ENCODE measurements around the gene ABCC1. TPM values are rescaled to one million over a fixed set of nuclear protein-coding genes. Genes with fewer than 3 reads are reported as not detected.
A peak's percentile ranks its signal among the peaks of the same experiment; 100 is the strongest.

Gene ABCC1
- total and polyA plus RNA-seq, 2 experiments from 2014 or later = 7.0 to 9.3 TPM

DNA sequence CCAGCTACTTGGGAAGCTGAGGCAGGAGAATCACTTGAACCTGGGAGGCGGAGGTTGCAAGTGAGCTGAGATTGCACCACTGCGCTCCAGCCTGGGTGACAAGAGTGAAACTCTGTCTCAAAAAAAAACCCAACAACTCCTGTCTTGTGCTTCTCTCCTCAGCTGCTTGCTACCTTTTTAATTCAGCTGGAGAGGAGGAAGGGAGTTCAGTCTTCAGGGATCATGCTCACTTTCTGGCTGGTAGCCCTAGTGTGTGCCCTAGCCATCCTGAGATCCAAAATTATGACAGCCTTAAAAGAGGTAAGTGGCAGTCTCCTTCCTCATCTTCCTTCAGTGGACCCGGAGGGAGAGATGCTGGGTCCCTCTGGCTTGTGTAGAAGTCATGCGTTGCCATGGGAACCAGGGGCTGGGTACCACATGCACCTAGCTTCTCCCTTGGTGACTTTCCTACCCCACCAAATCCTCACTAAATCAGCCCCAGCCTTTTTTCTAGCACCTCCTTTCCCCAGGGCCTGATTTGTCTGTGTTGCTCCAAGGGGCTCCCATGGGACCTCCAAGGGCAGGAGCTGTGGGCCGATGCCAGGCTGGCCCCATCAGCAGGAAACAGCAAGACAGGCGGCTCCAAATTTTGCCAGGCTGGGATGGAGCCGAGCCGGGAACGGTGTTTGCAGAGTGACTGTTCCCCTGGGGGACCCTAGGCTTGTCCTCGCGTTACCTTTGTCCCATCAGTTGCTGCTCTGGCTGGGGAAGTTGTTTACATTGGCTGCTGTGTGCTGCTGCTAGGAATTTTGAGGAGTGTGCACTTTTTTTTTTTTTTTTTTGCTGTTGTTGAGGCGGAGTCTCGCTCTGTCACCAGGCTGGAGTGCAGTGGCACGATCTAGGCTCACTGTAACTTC is 65.2 kb downstream of the ABCC1 start:
- no peak overlapping the region for H2AFZ ChIP-seq
- no peaks in the 10 kb centered on the region for H3K79me2 ChIP-seq
- H3K4me1 ChIP-seq (ENCODE audit: insufficient read depth) = no peaks in the 10 kb centered on the region
- H3K27ac ChIP-seq = no peak overlapping the region
- no peaks in the 10 kb centered on the region for H3K9me3 ChIP-seq (ENCODE audit: low read depth)
- H3K4me2 ChIP-seq = no peak overlapping the region
- no peaks in the 10 kb centered on the region for H4K20me1 ChIP-seq (ENCODE audit: insufficient read depth, poor library complexity, severe bottlenecking)
- peak; percentile 33 for DNase-seq (ENCODE audit: low spot score)
- no peaks in the 10 kb centered on the region for H3K27me3 ChIP-seq
- TF ChIP-seq CTCF (IDR thresholded peaks at IDR 0.05; ENCODE audit: poor library complexity) = no peak
- no peak for TF ChIP-seq EZH2phosphoT487 (IDR thresholded peaks at IDR 0.05; ENCODE audit: low read depth, severe bottlenecking, unreplicated experiment)
- no peak for TF ChIP-seq EZH2 (IDR thresholded peaks at IDR 0.05; ENCODE audit: borderline replicate concordance)
- no peak overlapping the region for H3K4me3 ChIP-seq
- H3K36me3 ChIP-seq (replicated peaks; ENCODE audit: insufficient read depth, low read depth) = no peaks in the 10 kb centered on the region
- H3K9me2 ChIP-seq (replicated peaks; ENCODE audit: insufficient read depth) = no peaks in the 10 kb centered on the region
- 61% methylated on average over 14 of the region's 14 CpGs for WGBS (ENCODE audit: low lambda C conversion rate, missing lambda C conversion rate)

GRCh38 chr16:16015849-16016248 is 66.4 kb downstream of the ABCC1 start:
- 95% methylated on average over 8 of the region's 8 CpGs for WGBS (ENCODE audit: low lambda C conversion rate, missing lambda C conversion rate)
- no peak overlapping the region for H3K4me2 ChIP-seq
- H3K27ac ChIP-seq = no peak overlapping the region

DNA sequence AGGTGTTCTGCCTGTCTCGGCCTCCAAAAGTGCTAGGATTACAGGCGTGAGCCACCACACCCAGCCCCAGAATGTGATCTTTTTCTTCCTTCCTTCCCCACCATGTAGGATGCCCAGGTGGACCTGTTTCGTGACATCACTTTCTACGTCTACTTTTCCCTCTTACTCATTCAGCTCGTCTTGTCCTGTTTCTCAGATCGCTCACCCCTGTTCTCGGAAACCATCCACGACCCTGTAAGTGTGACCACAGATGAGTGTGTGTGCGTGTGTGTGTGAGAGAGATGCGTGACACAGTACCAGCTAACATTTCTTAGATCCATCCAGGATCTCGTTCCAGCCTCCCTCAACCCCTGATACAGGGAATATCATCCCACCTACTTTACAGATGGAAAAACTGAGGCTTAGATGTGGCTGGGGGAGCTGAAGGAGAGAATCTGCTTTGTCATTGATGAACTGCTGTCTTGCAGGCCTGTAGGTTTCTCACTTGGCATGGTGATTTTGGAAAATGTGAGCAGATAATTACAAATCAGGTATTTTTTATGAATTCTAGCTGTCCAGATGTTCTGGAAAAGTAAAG is 67.1 kb downstream of the ABCC1 start:
- H3K4me2 ChIP-seq = no peak overlapping the region
- H3K9me3 ChIP-seq (ENCODE audit: low read depth) = no peaks in the 10 kb centered on the region
- no peak for DNase-seq (ENCODE audit: low spot score)
- no peaks in the 10 kb centered on the region for H3K36me3 ChIP-seq (replicated peaks; ENCODE audit: insufficient read depth, low read depth)
- H3K4me3 ChIP-seq = no peak overlapping the region
- no peaks in the 10 kb centered on the region for H3K27me3 ChIP-seq
- no peak overlapping the region for H2AFZ ChIP-seq
- WGBS (ENCODE audit: low lambda C conversion rate, missing lambda C conversion rate) = 97% methylated on average over 11 of the region's 11 CpGs
- peaks cover under 1% of the 10 kb centered on the region for H3K4me1 ChIP-seq (ENCODE audit: insufficient read depth)
- no peaks in the 10 kb centered on the region for H3K9me2 ChIP-seq (replicated peaks; ENCODE audit: insufficient read depth)
- no peaks in the 10 kb centered on the region for H4K20me1 ChIP-seq (ENCODE audit: insufficient read depth, poor library complexity, severe bottlenecking)
- TF ChIP-seq EZH2 (IDR thresholded peaks at IDR 0.05; ENCODE audit: borderline replicate concordance) = no peak
- TF ChIP-seq CTCF (IDR thresholded peaks at IDR 0.05; ENCODE audit: poor library complexity) = no peak
- no peak for TF ChIP-seq EZH2phosphoT487 (IDR thresholded peaks at IDR 0.05; ENCODE audit: low read depth, severe bottlenecking, unreplicated experiment)
- no peaks in the 10 kb centered on the region for H3K79me2 ChIP-seq
- H3K27ac ChIP-seq = no peak overlapping the region

More at GRCh38 chr16:16015849-16016248, 66.4 kb downstream of the ABCC1 start:
- Histone ChIP-seq H4K20me1 (ENCODE audit: insufficient read depth, poor library complexity, severe bottlenecking) (no peaks in the 10 kb centered on the region), H2AFZ (no peak overlapping the region), H3K4me3 (no peak overlapping the region), H3K9me3 (ENCODE audit: low read depth) (no peaks in the 10 kb centered on the region), H3K4me1 (ENCODE audit: insufficient read depth) (no peaks in the 10 kb centered on the region), H3K36me3 (replicated peaks; ENCODE audit: insufficient read depth, low read depth) (no peaks in the 10 kb centered on the region), H3K79me2 (no peaks in the 10 kb centered on the region), H3K9me2 (replicated peaks; ENCODE audit: insufficient read depth) (no peaks in the 10 kb centered on the region), H3K27me3 (no peaks in the 10 kb centered on the region)
- no peak for TF ChIP-seq CTCF (IDR thresholded peaks at IDR 0.05; ENCODE audit: poor library complexity)
- TF ChIP-seq EZH2phosphoT487 (IDR thresholded peaks at IDR 0.05; ENCODE audit: low read depth, severe bottlenecking, unreplicated experiment) = no peak
- TF ChIP-seq EZH2 (IDR thresholded peaks at IDR 0.05; ENCODE audit: borderline replicate concordance) = no peak
- DNase-seq (ENCODE audit: low spot score) = no peak
